Subcutaneous adipose tissue (tissue), 4 donors: ENCODE results near the gene ATP5PF. TPM values are rescaled to one million over a fixed set of nuclear protein-coding genes. Genes with fewer than 3 reads are reported as not detected.

Source experiments
- CTCF ChIP-seq: fragments of 450-650 bp; IDR thresholded peaks from one replicate; pipeline ENCODE4 v1.5.1; 2016; ENCODE audit warnings: low read depth, mild to moderate bottlenecking, control low read depth, antibody characterized with exemption, moderate library complexity
- total RNA-seq, 4 donors: library from RNA; depleted of rRNA; stranded (reverse); fragments of >200 nt; gene quantifications; one replicate each; pipeline ENCODE4 v1.1.0, GENCODE V29; 2016

ATP5PF gene
- total RNA-seq, 4 donors from 2014 or later: 103 to 310 (median 116) TPM

- TF ChIP-seq CTCF: no peak
Measured at GRCh38 chr21:25689226-25689625, 45.5 kb downstream of the ATP5PF start.

GRCh38 chr21:25688275-25689155 is 46.2 kb downstream of the ATP5PF start:
- no peak for TF ChIP-seq CTCF

- no peak for TF ChIP-seq CTCF
Measured at GRCh38 chr21:25687787-25688186, 46.9 kb downstream of the ATP5PF start.

DNA sequence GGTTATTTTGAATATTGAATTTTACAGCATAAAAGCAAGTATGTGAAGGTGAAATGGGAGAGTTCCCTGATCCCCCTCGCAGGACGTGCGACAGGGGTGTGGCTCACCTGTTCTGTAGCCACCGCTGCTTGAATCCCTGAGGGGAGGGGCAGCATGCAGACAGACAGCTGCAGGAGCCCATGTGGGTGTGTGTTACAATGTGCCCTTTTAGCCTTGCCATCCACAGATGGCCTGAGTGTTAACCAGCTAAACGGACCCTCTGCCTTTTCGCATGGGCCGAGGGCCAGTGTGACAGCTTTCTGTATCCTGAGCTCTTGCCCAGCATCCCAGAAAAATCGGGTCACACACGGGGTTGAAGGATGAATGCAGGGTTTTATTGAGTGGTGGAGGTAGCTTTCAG is 52.3 kb downstream of the ATP5PF start:
- TF ChIP-seq CTCF: no peak

- TF ChIP-seq CTCF: no peak
Measured at GRCh38 chr21:25676451-25676850, 58.3 kb downstream of the ATP5PF start.

Other genes starting within 250 kb of the ATP5PF start
- 10 to 100 TPM; 13.0 to 36.7 (median 16.2) TPM for gene MRPL39, start 127.4 kb downstream of the ATP5PF start, total RNA-seq
- gene JAM2, start 95.6 kb downstream of the ATP5PF start, total RNA-seq: 10 to 100 TPM in 3 of 4 donors, 1 to 10 TPM in 1; 4.4 to 21.1 (median 15.5) TPM
- gene GABPA, start 68 bp upstream of the ATP5PF start, total RNA-seq: 10 to 100 TPM; 25.8 to 39.9 (median 27.5) TPM